HG03103 (cell line): ENCODE measurements around the gene NCKAP5L.
"Not testable (repeated sequence)": the region's sequence is repeated elsewhere in the genome, so short reads cannot be mapped to it uniquely, and the experiment has no call there.

Experiments
- ATAC-seq: cut with Tn5 transposase; IDR thresholded peaks from one replicate; pipeline ENCODE4 v1.9.1; 2021; ENCODE audit warnings: low read depth; ENCODE audit not compliant: unreplicated experiment

The NCKAP5L gene

GRCh38 chr12:49866859-49867569, 38.8 kb upstream of the NCKAP5L start:
- ATAC-seq = no peak

- ATAC-seq = no peak
These were observed 37.5 kb upstream of the NCKAP5L start for GRCh38 chr12:49865782-49866135.

GRCh38 chr12:49865109-49865781, 37.0 kb upstream of the NCKAP5L start:
- ATAC-seq = no peak

- ATAC-seq = no peak
These were observed 36.5 kb upstream of the NCKAP5L start for GRCh38 chr12:49864798-49865090.

- no peak for ATAC-seq
These were observed 36.0 kb upstream of the NCKAP5L start for GRCh38 chr12:49863946-49864797.

- ATAC-seq = not testable (repeated sequence)
These were observed 32.7 kb upstream of the NCKAP5L start for GRCh38 chr12:49860921-49861320.

- ATAC-seq = not testable (repeated sequence)
These were observed 27.7 kb upstream of the NCKAP5L start for GRCh38 chr12:49855890-49856289.

GRCh38 chr12:49854976-49855375, 26.8 kb upstream of the NCKAP5L start:
- ATAC-seq = no peak

GRCh38 chr12:49853671-49854070, 25.5 kb upstream of the NCKAP5L start:
- ATAC-seq = no peak

- ATAC-seq = no peak
These were observed 18.9 kb upstream of the NCKAP5L start for GRCh38 chr12:49847161-49847560.

- ATAC-seq = no peak
These were observed 17.8 kb upstream of the NCKAP5L start for GRCh38 chr12:49846032-49846431.

- ATAC-seq = no peak
These were observed 15.7 kb upstream of the NCKAP5L start for GRCh38 chr12:49843876-49844437.

- no peak for ATAC-seq
These were observed 15.2 kb upstream of the NCKAP5L start for GRCh38 chr12:49843411-49843810.

GRCh38 chr12:49842519-49843352, 14.5 kb upstream of the NCKAP5L start, which contains the start of gene BCDIN3D:
Gene BCDIN3D, minus strand, starts transcription at chr12:49843106. Its CDS starts 19 bp downstream, at chr12:49843087.
- peak; percentile 74 for ATAC-seq

- ATAC-seq = no peak
These were observed 10.9 kb upstream of the NCKAP5L start for GRCh38 chr12:49838973-49839633.

- no peak for ATAC-seq
These were observed 4.7 kb upstream of the NCKAP5L start for GRCh38 chr12:49832836-49833421.

GRCh38 chr12:49831717-49832116, 3.5 kb upstream of the NCKAP5L start:
- ATAC-seq = no peak

GRCh38 chr12:49827401-49828099, 663 bp downstream of the NCKAP5L start:
- no peak for ATAC-seq

- ATAC-seq = no peak
These were observed 1.2 kb downstream of the NCKAP5L start for GRCh38 chr12:49827051-49827400.
